Measurements from ENCODE around the gene MRGPRX4.

The MRGPRX4 gene

GRCh38 chr11:18221274-18221876 is 48.7 kb downstream of the MRGPRX4 start:
- no peak for DNase-seq (ENCODE audit: low spot score)

- DNase-seq (ENCODE audit: low spot score), result no peak
These were observed 50.3 kb downstream of the MRGPRX4 start for GRCh38 chr11:18222814-18223421.

All from activated CD4-positive, alpha-beta T cell treated with anti-CD3 and anti-CD28 coated beads, Interleukin-2, Interleukin-4, amounts not matched to agents 100 ng/mL and 50 ng/mL, durations not matched to agents 16 hours and 8 hours (primary cell).